GM10266 (cell line): ENCODE data around the gene GPC6.

ENCODE experiments used
- DNase-seq: peaks from one replicate; pipeline ENCODE4 v3.0.0; 2012; ENCODE audit errors: extremely low spot score
- CTCF ChIP-seq: IDR thresholded peaks from 2 replicates; pipeline ENCODE4 v1.5.1; 2012; ENCODE audit warnings: mild to moderate bottlenecking, low read depth; ENCODE audit not compliant: control insufficient read depth, insufficient read depth; ENCODE audit errors: missing control alignments

Gene GPC6

GRCh38 chr13:94033830-94034642 is 807.4 kb downstream of the GPC6 start:
- no peak for TF ChIP-seq CTCF
- no peak for DNase-seq

GRCh38 chr13:94050039-94050438 is 823.4 kb downstream of the GPC6 start:
- DNase-seq, result no peak

GRCh38 chr13:94050686-94051085 is 824.1 kb downstream of the GPC6 start:
- no peak for DNase-seq
- no peak for TF ChIP-seq CTCF

More at GRCh38 chr13:94050039-94050438, 823.4 kb downstream of the GPC6 start:
- TF ChIP-seq CTCF, result no peak

- no peak for TF ChIP-seq CTCF
- no peak for DNase-seq
Observed at GRCh38 chr13:94053986-94054593, 827.5 kb downstream of the GPC6 start.

- TF ChIP-seq CTCF, result no peak
- no peak for DNase-seq
Observed at GRCh38 chr13:94056362-94056990, 829.9 kb downstream of the GPC6 start.

GRCh38 chr13:94057618-94058186 is 831.1 kb downstream of the GPC6 start:
- TF ChIP-seq CTCF, result no peak
- DNase-seq, result no peak
